ENCODE measurements around the gene RCOR1. TPM values are rescaled to one million over a fixed set of nuclear protein-coding genes. Genes with fewer than 3 reads are reported as not detected.
A peak's percentile ranks its signal among the peaks of the same experiment; 100 is the strongest.

Gene RCOR1
- total RNA-seq, 1 experiment from 2014 or later: 34.1 TPM

DNA sequence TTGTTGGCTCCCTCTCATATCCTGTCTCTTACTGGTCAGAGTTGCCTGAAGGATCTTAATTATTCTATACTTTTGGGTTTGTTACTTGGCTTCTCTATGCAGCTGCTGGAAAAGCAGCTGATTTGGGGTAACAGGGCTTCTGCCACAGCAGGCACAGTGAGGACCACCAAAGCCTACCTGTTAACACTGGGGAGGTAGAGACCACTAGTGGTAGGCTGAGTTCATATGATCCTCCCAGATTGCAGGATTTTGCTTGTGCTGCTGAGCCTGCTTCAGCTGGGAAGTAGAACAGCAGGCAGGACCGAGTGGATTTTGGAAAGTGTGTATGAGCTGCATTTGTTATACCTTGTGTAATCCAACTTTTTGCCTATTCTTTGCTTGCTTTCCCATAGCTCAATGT lies 34.1 kb downstream of the RCOR1 start:
- no peak overlapping the region for H2AK5ac ChIP-seq (ENCODE audit: insufficient read length, low read length)
- H3K14ac ChIP-seq (ENCODE audit: insufficient read depth, low read length): no peak overlapping the region
- H2AFZ ChIP-seq (ENCODE audit: low read length): no peak overlapping the region
- no peak overlapping the region for H4K91ac ChIP-seq (ENCODE audit: insufficient read length, low read depth, low read length)
- Mint-ChIP-seq H3K27me3 (ENCODE audit: low read depth) (no peaks in the 10 kb centered on the region), H3K4me3 (no peak overlapping the region), H3K9me3 (no peaks in the 10 kb centered on the region), H3K36me3 (ENCODE audit: insufficient read depth in 1 of 3, low read depth in 3 of 3) (peaks cover 0 to 3% (median 0%) of the 10 kb centered on the region in 3 experiments; a peak in 1 of 7 replicates), H3K4me1 (peaks cover 44 to 46% of the 10 kb centered on the region in 2 experiments), H3K27ac (peak overlapping the region in 1 of 3 experiments; percentile 11; a peak in 2 of 7 replicates)
- no peak overlapping the region for H3K23ac ChIP-seq (ENCODE audit: insufficient read length, low read depth, low read length)
- no peak overlapping the region for H3K9ac ChIP-seq (ENCODE audit: extremely low read depth, insufficient read length, low read length)
- H2BK15ac ChIP-seq (ENCODE audit: low read depth, low read length): no peak overlapping the region
- no peak overlapping the region for H2BK20ac ChIP-seq (ENCODE audit: low read depth, low read length, poor library complexity, severe bottlenecking)
- no peaks in the 10 kb centered on the region for H3K23me2 ChIP-seq (ENCODE audit: insufficient read length, low read depth, low read length, poor library complexity, severe bottlenecking)
- H3K79me1 ChIP-seq (ENCODE audit: insufficient read depth, low read depth, low read length, poor library complexity, severe bottlenecking): peaks cover 16% of the 10 kb centered on the region
- WGBS (ENCODE audit: extremely low coverage, insufficient read length, low lambda C conversion rate): no CpG with 5 or more reads among the region's 1 CpG
- no peak overlapping the region for H2BK5ac ChIP-seq (ENCODE audit: insufficient read length, low read length)
- no peak overlapping the region for H3K18ac ChIP-seq (ENCODE audit: insufficient read length, low read depth, low read length)
- H4K8ac ChIP-seq (replicated peaks; ENCODE audit: insufficient read length, low read depth, low read length): no peak overlapping the region
- H3K79me2 ChIP-seq (ENCODE audit: insufficient read depth, low read length): peaks cover 5% of the 10 kb centered on the region; the same call in 1 of the 2 replicates
- H3K9me3 ChIP-seq (ENCODE audit: control insufficient read depth, low read depth, low read length): no peaks in the 10 kb centered on the region
- H3K56ac ChIP-seq (ENCODE audit: insufficient read length, low read depth, low read length): no peak overlapping the region
- no peak overlapping the region for H4K5ac ChIP-seq (ENCODE audit: insufficient read length, low read depth, low read length)
- TF ChIP-seq, protein P1, sequence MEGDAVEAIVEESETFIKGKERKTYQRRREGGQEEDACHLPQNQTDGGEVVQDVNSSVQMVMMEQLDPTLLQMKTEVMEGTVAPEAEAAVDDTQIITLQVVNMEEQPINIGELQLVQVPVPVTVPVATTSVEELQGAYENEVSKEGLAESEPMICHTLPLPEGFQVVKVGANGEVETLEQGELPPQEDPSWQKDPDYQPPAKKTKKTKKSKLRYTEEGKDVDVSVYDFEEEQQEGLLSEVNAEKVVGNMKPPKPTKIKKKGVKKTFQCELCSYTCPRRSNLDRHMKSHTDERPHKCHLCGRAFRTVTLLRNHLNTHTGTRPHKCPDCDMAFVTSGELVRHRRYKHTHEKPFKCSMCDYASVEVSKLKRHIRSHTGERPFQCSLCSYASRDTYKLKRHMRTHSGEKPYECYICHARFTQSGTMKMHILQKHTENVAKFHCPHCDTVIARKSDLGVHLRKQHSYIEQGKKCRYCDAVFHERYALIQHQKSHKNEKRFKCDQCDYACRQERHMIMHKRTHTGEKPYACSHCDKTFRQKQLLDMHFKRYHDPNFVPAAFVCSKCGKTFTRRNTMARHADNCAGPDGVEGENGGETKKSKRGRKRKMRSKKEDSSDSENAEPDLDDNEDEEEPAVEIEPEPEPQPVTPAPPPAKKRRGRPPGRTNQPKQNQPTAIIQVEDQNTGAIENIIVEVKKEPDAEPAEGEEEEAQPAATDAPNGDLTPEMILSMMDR (conservative IDR thresholded peaks at IDR 0.05): no peak
- no peaks in the 10 kb centered on the region for H3K27me3 ChIP-seq (ENCODE audit: insufficient read depth, low read length)
- no peak overlapping the region for H2BK12ac ChIP-seq (ENCODE audit: insufficient read length, low read depth, low read length)
- no peak for DNase-seq
- H2BK120ac ChIP-seq (ENCODE audit: low read depth, low read length, poor library complexity, severe bottlenecking): no peak overlapping the region
- no peak overlapping the region for H3K4ac ChIP-seq (ENCODE audit: low read depth, low read length)
- no peak overlapping the region for H3K4me2 ChIP-seq (ENCODE audit: insufficient read depth, insufficient read length, low read length)
- peaks cover 8% of the 10 kb centered on the region for H3K4me1 ChIP-seq (ENCODE audit: insufficient read depth, low read length)
- no peak overlapping the region for H3K27ac ChIP-seq (ENCODE audit: insufficient read length, low read depth, low read length)
- H3T11ph ChIP-seq (ENCODE audit: low read length): no peak overlapping the region
- no peaks in the 10 kb centered on the region for H4K20me1 ChIP-seq (ENCODE audit: control insufficient read depth, insufficient read depth, insufficient read length)
